ENCODE measurements around the gene MAGI3. TPM values are rescaled to one million over a fixed set of nuclear protein-coding genes. Genes with fewer than 3 reads are reported as not detected.

MAGI3 gene
- polyA plus RNA-seq, 1 experiment: 1.9 TPM

GRCh38 chr1:113684153-113684541 lies 293.8 kb downstream of the MAGI3 start:
- ChIA-PET CTCF (interaction anchor here (1.0 to 1.7 kb wide), 3 partner anchors 14 to 548 kb away, joined by 3 to 4 read pairs (median 4); no protein-coding TSS in a partner anchor), POLR2A (interaction anchor here (0.5 kb wide), 1 partner anchor 542 kb away, joined by 3 read pairs; no protein-coding TSS in a partner anchor)
- Histone ChIP-seq H3K27me3 (ENCODE audit: control insufficient read depth, insufficient read depth, low read length) (no peaks in the 10 kb centered on the region), H3K36me3 (ENCODE audit: control insufficient read depth, insufficient read depth, low read length) (no peaks in the 10 kb centered on the region), H3K4me3 (ENCODE audit: low read depth, low read length) (no peak overlapping the region)
- DNase-seq (ENCODE audit: low read depth): peak; percentile 16
- no peak for TF ChIP-seq CTCF (IDR thresholded peaks at IDR 0.05; ENCODE audit: insufficient read depth, low read depth, low read length)

GRCh38 chr1:113686891-113687618 lies 296.7 kb downstream of the MAGI3 start:
- no peak for TF ChIP-seq CTCF (IDR thresholded peaks at IDR 0.05; ENCODE audit: insufficient read depth, low read depth, low read length)
- ChIA-PET CTCF (interaction anchor here (1.3 kb wide), 1 partner anchor 547 kb away, joined by 4 read pairs; no protein-coding TSS in a partner anchor), POLR2A (no interaction called here)
- Histone ChIP-seq H3K4me3 (ENCODE audit: low read depth, low read length) (no peak overlapping the region), H3K27me3 (ENCODE audit: control insufficient read depth, insufficient read depth, low read length) (no peaks in the 10 kb centered on the region), H3K36me3 (ENCODE audit: control insufficient read depth, insufficient read depth, low read length) (no peaks in the 10 kb centered on the region)
- DNase-seq (ENCODE audit: low read depth): peak; percentile 19

- no peaks in the 10 kb centered on the region for H3K27me3 ChIP-seq (ENCODE audit: control insufficient read depth, insufficient read depth, low read length)
- no peak overlapping the region for H3K4me3 ChIP-seq (ENCODE audit: low read depth, low read length)
- POLR2A ChIA-PET: no interaction called here
- no peaks in the 10 kb centered on the region for H3K36me3 ChIP-seq (ENCODE audit: control insufficient read depth, insufficient read depth, low read length)
- CTCF ChIA-PET: interaction anchor here (0.6 kb wide), 1 partner anchor 550 kb away, joined by 3 read pairs; no protein-coding TSS in a partner anchor
- no peak for DNase-seq (ENCODE audit: low read depth)
- no peak for TF ChIP-seq CTCF (IDR thresholded peaks at IDR 0.05; ENCODE audit: insufficient read depth, low read depth, low read length)
Observed at GRCh38 chr1:113691184-113691583, 300.9 kb downstream of the MAGI3 start.

- Histone ChIP-seq H3K36me3 (ENCODE audit: control insufficient read depth, insufficient read depth, low read length) (no peaks in the 10 kb centered on the region), H3K27me3 (ENCODE audit: control insufficient read depth, insufficient read depth, low read length) (no peaks in the 10 kb centered on the region), H3K4me3 (ENCODE audit: low read depth, low read length) (no peak overlapping the region)
- ChIA-PET POLR2A (no interaction called here), CTCF (no interaction called here)
- TF ChIP-seq CTCF (IDR thresholded peaks at IDR 0.05; ENCODE audit: insufficient read depth, low read depth, low read length): no peak
- no peak for DNase-seq (ENCODE audit: low read depth)
Observed at GRCh38 chr1:113692342-113692741, 302.0 kb downstream of the MAGI3 start.

- no peaks in the 10 kb centered on the region for H3K27me3 ChIP-seq (ENCODE audit: control insufficient read depth, insufficient read depth, low read length)
- TF ChIP-seq CTCF (IDR thresholded peaks at IDR 0.05; ENCODE audit: insufficient read depth, low read depth, low read length): no peak
- ChIA-PET CTCF (no interaction called here), POLR2A (no interaction called here)
- H3K36me3 ChIP-seq (ENCODE audit: control insufficient read depth, insufficient read depth, low read length): no peaks in the 10 kb centered on the region
- DNase-seq (ENCODE audit: low read depth): no peak
- H3K4me3 ChIP-seq (ENCODE audit: low read depth, low read length): no peak overlapping the region
Observed at GRCh38 chr1:113692824-113693431, 302.6 kb downstream of the MAGI3 start.
